Hematopoietic multipotent progenitor cell treated with erythropoietin and hydrocortisone succinate and interleukin-3 and kit ligand, for 6 days (in vitro differentiated cells): ENCODE measurements around the gene FLYWCH1.
"Not testable (repeated sequence)": the region's sequence is repeated elsewhere in the genome, so short reads cannot be mapped to it uniquely, and the experiment has no call there.

ENCODE experiments used
- DNase-seq: peaks from one replicate; pipeline ENCODE4 v3.0.0-alpha.2; 2015

Gene FLYWCH1

DNA sequence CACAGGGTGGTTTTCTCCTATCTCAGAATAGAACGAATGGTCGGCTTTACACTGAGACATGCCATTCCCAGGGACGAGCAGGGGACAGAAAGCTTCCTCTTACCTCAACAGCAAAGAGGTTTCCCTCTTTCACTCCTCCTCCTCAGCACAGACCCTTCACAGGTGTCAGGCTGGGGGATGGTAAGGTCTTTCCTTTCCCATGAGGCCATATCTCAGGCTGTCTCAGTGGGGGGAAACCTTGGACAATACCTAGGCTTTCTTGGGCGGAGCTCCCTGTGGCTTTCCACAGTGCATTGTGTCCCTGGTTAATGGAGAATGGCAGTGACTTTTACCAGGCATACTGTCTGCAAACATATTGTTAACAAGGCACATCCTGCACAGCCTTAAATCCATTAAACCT is 16.4 kb downstream of the FLYWCH1 start:
- not testable (repeated sequence) for DNase-seq

DNA sequence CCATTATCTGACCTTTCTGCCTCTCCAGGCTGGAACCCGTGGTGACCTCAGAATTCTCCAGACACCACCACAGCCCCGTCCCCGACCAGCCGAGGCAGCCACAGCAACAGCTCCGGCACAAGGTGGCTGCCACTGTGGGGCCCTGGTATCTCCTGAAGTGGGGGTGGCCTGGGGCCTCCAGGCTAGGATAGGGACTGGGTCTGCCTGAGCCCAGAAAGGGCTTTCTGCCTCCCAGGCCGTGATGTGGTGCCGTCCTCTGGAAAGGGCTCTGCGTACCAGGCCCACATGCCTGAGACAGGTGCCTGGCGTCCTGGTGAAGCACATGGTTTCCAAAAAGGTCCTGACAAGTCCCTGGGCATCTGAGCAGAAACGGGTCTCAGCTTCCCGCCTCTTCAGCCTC is 17.1 kb downstream of the FLYWCH1 start:
- no peak for DNase-seq

DNA sequence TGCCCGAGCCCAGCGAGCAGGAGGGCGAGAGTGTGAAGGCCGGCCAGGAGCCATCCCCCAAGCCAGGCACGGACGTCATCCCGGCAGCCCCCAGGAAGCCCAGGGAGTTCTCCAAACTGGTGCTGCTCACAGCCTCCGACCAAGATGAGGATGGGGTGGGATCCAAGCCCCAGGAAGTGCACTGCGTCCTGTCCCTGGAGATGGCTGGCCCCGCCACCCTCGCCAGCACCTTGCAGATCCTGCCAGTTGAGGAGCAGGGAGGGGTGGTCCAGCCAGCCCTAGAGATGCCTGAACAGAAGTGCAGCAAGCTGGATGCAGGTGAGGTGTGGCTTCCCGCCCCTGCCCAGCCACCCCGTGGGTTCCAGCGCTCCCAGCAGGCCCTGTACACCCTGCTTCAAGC is 18.0 kb downstream of the FLYWCH1 start:
- no peak for DNase-seq

DNA sequence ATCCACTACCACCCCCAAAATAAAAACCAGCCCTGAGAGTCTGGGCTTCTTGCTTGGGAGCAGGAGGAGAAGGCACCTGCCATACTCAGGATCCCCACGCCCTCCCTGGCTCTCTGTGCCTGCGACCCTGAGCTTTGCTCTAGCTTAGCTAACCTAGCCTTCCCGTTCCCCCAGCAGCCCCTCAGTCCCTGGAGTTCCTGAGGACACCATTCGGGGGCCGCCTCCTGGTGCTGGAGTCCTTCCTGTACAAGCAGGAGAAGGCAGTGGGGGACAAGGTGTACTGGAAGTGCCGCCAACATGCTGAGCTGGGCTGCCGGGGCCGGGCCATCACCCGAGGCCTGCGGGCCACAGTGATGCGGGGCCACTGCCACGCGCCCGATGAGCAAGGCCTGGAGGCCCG is 18.5 kb downstream of the FLYWCH1 start:
- DNase-seq: no peak

DNA sequence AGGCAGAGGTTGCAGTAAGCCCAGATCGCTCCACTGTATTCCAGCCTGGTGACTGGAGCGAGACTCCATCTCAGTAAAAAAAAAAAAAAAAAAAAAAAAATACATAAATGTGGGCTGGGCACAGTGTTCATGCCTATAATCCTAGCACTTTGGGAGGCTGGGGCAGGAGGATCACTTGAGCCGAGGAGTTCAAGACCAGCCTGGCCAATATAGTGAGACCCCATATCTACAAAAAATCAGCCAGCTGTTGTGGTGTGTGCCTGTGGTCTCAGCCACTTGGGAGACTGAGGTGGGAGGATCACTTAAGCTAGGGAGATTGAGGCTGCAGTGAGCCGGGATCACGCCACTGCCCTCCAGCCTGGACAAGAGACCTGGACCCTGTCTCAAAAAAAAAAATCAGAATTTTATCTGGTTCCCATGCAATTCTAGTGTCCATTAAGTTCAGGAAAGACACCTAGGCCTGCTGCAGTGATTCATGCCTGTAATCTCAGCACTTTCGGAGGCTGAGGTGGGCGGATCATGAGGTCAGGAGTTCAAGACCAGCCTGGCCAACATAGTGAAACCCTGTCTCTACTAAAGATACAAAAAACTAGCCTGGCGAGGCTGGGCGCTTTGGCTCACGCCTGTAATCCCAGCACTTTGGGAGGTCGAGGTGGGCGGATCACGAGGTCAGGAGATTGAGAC is 19.6 kb downstream of the FLYWCH1 start:
- DNase-seq: not testable (repeated sequence)

DNA sequence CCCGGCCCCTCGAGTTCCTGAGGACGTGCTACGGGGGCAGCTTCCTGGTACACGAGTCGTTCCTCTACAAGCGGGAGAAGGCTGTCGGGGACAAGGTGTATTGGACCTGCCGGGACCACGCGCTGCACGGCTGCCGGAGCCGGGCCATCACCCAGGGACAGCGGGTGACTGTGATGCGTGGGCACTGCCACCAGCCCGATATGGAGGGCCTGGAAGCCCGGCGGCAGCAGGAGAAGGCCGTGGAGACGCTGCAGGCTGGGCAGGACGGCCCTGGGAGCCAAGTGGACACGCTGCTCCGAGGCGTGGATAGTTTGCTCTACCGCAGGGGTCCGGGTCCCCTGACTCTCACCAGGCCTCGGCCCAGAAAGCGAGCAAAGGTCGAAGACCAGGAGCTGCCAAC is 21.4 kb downstream of the FLYWCH1 start:
- no peak for DNase-seq

DNA sequence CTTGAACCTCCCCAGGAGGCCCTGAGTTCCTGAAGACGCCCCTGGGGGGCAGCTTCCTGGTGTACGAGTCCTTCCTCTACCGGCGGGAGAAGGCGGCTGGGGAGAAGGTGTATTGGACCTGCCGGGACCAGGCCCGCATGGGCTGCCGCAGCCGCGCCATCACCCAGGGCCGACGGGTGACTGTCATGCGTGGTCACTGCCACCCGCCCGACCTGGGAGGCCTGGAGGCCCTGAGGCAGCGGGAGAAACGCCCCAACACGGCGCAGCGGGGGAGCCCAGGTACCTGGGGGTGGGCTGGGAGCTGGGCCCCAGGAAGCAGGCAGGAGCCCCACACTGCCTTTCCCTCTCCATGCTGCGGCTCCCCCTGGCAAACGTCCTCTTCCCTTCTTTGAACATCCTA is 22.0 kb downstream of the FLYWCH1 start:
- DNase-seq: no peak

DNA sequence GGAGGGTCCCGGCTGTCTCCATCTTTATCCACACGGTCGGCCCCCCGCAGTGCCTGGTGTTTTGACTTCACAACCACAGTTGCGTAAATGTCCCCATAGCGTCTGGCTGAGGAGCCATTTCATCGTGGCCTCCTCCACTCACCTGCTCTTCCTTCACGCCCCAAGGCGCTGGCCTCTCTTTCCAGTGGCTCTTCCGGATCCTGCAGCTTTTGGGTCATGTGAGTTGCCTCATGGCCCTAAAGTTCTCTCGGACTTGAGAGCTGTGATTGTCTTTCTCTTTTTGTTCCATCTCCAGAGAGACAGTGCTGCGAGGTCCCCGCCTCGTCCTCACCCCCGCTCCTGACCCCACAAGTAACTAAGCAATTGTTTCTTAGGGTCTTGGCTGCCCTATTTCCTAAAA is 22.7 kb downstream of the FLYWCH1 start:
- DNase-seq: no peak

DNA sequence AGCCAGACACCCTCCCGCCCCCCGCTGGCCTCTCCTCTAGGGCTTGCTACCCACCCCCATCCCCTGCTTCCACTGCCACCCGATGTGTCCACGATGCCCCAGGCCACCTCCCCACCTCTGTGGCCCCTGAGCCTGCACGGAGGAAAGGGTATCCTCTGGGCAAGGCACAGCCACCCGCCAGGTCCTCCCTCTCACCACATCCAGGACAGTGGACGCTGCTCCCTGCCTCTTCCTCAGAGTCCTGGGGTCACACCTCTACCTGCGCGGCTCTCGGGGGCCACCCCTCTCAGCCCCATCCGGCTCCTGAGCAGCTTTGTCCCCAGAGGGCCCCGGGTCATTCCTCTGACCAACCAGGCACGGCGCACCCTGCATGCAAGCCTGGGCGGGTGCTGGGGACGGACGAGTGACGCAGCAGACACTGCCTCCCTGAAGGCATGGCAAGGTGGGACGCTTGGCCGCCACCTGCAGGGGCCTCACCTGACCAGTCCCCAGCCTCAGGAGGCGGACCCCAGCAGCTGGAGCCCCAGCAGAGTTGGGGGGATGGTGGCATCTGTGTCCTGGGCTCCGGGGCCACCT is 24.8 kb downstream of the FLYWCH1 start:
- no peak for DNase-seq

DNA sequence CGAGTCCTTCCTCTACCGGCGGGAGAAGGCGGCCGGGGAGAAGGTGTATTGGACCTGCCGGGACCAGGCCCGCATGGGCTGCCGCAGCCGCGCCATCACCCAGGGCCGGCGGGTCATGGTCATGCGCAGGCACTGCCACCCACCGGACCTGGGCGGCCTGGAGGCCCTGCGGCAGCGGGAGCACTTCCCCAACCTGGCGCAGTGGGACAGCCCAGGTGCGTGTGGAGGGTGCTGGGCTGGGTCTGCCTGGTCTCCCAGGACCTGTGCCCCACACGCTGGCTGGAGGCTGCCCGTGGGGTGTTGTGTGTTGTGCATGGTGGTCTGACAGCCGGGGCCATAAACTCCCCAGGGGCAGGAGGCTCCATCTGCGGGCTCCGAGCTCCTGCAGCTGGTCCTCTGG is 25.4 kb downstream of the FLYWCH1 start:
- DNase-seq: no peak

DNA sequence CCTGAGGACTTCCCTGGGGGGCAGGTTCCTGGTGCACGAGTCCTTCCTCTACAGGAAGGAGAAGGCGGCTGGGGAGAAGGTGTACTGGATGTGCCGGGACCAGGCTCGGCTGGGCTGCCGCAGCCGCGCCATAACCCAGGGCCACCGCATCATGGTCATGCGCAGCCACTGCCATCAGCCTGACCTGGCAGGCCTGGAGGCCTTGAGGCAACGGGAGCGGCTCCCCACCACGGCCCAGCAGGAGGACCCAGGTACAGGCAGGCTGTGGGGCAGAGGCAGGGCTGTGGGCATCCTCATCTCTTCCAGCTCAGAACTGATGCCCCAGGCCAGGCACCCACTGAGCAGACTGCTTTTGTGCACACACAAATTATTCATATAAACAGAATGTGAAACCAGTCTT is 26.5 kb downstream of the FLYWCH1 start:
- DNase-seq: no peak

DNA sequence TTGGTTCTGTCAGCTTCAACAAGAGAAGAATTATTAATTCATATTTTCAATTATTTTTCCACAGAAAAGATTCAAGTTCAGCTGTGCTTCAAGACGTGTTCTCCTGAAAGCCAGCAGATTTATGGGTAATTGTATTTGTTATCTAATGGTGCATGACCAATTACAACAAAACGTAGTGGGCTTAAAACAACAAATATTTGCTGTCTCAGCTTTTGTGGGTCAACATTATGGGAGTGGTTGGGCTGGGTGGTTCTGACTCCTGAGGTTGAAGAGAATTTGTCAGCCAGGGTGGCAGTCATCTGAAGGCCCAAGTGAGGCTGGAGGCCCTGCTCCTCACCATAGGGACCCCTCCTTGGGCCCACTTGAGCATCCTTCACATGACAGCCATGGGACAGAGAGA is 28.2 kb downstream of the FLYWCH1 start:
- no peak for DNase-seq

DNA sequence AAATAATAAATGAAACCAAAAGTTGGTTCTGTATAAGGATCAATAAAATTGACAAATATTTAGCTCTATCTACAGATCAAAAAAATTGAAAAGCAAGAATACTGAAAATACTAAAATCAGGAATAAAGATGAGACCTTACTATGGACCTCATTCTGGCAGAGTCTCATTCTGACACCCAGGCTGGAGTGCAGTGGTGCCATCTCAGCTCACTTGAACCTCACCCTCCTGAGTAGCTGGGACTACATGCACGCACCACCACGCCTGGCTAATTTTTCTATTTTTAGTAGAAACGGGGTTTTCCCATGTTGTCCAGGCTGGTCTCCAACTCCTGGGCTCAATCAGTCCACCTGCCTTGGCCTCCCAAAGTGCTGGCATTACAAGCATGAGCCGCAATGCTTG is 30.3 kb downstream of the FLYWCH1 start:
- no peak for DNase-seq

DNA sequence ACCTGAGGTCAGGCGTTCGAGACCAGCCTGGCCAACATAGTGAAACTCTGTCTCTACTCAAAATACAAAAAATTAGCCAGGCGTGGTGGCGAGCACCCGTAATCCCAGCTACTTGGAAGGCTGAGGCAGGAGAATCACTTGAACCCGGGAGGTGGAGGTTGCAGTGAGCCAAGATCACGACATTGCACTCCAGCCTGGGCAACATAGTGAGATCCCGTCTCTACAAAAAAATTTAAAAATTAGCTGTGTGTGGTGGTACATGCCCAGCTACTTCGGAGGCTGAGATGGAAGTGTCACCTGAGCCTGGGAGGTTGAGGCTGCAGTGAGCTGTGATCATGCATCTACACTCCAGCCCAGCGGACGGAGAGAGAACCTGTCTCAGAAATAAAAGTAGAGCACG is 32.0 kb downstream of the FLYWCH1 start:
- not testable (repeated sequence) for DNase-seq

DNA sequence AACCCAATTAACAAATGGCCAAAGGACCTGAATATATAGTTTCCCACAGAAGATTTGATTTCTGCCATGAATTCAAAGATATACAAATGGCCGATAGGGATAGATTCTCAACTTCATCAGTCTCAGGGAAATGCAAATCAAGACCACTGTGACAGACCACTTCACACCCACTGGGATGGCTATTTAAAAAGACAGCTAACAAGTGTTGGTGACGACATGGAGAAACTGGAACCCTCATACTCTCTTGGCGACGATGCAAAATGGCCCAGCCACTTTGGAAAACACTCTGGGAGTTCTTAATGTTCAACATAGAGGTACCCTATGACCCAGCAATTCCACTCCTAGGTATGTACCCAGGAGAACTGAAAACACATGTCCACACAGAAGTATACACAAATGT is 34.9 kb downstream of the FLYWCH1 start:
- DNase-seq: no peak

DNA sequence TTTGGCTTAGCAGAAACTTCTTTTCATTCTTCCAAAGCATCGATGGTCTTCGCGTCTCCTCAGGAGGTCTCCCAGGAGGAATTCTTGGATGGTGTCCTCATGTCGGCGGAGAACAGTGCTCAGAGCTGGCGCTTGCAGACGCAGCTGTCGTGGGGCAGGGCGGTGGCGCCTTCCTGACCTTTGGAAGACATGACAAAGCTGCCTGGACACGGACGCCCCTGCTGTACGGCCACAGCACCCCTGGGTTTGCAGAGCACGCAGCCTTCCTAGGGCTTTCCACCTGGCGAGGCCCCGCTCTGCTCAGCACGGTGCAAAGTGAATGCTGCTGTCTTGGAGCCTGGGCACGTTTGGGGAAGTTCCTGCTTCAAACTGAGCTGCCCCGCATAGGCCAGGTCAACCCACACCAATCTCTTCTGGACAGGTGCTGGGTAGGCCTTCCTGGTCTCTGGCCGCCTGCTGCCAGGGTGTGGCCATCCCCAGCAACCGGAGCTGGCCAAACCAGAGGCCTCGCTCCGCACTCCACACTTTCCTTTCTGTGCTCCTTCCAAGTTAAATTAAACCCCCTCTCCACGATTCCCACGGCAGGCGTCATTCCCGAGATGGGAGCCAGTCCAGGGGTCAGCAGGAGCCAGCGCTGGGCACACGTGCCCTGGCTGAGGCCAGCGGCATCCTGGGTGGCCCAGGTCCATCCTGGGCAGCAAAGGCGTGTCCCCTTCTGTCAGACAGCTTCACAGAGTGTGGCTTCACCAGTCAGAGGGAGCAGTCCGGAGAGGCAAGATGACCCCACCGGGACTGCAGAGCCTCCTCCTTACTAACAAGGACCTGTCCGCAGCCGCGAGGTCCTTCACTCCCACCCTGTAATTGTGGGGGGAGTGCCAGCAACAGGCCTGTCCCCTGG is 37.3 kb downstream of the FLYWCH1 start:
- no peak for DNase-seq

DNA sequence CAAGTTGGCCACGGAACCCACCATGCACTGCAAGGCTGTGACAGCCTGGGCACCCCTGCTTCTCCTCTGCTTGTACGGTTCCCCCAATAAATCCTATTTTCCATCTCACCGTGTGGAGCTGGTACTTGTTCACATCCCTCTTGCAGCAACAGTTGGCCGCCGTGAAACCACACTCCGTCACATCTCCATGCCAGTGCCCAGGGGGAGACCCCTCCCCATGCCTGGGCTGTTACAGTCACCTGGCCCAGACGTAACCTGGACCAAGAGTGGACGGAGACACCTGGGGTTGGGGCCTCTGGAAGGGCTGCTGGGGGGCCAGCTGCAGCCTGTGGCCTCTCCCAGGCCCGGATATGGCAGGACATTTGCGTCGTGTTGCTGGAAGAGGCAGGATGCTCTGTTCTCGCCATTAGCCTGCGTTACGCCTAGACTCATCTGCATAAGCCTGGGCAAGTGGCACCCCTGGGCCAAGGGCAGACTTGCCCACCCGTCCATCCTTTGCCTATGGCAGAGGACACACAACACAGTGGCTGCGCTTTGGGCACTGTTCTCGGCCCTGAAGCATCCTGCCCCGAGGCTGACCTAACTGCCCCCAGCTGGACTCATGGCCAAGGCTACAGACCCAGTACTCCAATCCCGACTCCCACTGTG is 38.1 kb downstream of the FLYWCH1 start:
- no peak for DNase-seq

DNA sequence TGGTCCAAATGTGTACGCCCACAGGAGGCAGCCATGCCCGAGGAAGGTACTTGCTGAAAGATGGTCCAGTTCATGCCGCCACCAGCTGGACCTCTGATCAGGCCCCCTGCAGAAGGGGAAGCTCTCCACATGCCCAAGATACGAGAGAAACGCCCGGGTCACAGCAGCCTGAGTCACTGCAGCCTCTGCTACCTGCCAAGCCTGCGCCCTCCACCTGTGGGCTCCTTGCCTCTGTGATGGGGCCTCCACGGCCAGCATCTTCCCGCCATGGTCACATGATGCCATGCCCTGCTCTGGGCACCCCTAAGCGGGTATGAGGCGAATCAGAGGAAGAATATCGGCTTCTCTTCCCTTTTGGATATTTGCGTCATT is 38.6 kb downstream of the FLYWCH1 start:
- no peak for DNase-seq

DNA sequence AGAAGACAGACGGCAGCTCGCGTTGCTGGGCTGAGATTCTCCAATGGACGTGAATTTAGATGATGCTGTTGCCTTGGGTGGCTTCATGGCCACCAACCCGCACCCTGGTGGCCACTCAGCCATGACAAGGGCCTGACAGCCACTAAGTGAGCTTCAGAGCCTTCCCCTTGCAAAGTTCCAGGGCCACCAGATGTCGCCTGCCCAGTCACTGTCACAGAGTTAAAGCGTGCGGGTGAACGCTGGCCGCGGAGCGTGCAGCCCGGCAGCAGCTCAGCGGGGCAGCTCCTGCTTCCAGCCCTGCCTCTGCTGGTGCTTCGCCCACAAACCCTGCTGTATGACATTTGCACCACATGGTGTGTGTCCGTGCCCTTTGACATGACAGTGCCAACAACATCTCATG is 39.0 kb downstream of the FLYWCH1 start:
- no peak for DNase-seq

DNA sequence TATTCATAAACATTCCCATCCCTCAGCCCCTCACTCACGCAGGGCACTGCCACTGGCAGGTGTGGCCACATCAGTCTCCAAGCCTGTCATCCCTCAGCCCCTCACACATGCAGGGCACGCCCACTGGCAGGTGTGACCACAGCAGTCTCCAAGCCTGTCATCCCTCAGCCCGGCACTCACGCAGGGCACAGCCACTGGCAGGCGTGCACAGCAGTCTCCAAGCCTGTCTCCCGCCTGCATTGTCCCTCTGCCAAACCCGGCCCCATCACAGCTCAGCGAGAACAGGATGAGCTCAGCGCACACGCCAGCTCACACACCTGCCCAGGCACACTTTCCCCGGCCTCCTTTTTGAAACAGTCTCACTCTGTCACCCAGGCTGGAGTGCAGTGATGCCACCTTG is 40.9 kb downstream of the FLYWCH1 start:
- no peak for DNase-seq

DNA sequence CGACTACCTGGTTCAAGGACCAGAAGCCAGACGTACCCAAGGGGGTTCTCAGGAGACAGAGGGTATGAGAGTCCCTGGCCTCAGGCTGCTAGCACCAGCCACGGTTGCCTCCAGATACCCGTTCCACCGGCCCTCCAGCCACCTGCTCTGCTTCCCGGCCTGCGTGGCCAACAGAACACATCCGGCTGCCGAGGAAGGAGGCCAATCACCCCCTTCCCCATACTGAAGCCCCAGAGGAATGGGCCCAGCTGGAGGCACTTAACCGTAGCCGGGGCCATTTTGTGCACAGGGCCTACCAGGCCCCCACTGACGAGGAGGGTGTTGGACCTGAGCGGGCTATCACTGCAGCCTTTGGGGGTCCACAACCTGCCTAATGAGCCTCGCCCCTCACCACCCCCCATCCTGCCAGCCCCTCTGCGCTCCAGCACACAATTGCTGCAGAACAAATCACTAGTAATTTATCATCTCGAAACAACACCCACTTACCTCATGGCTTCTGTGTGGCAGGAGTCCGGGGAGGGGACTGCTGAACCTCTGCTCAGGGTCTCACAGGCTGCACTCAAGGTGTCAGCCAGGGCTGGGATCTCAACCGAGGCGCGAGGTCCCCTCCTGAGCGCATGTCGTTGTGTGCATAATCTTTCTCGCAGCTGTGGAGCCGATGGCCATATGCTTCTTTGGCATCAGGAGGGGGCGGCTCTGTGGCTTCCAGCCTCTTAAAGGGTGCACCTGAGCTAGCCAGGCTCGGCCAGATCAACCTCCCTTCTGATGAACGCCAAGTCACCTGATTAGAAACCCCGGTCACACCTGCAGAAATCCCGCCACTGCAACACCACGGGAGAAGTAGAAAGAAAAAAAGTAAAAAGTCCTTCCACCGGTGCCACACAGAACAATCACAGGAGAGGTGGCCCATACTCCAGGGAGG is 42.2 kb downstream of the FLYWCH1 start:
- DNase-seq: no peak

DNA sequence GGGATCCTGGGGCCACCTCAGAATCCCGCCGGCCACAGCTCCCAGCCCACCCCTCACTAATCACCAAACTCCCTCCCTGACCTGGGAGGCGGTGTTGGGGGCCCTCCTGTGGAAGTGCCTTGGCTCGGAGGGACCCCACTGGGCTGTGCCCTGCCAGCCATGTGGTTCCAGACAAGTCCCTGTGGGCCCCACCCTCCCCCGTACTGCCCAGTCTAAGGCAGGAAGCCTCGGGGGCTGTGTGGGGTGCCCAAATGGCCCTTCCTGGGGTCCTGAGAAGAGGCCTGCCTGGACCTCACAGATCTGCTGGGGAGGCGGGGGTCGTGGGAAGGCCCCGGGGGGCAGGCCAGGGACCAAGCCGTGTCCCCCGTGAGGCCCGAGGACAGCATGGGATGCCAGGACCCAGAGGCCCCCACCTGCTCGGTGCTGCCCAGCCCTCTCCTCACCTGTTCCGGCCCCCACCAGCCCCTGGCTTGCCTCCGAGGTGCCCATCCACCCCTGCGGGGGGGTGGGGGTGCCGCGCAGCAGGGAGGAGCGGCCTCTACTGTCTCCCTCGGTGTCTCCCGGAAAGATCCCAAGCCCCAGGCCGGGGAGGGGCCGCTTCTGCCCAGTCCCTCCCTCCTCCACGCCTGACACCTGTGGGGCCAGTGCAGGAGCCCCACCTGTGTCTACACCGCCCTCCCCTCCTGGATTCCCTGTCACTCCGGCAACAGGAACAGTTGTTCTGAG is 43.1 kb downstream of the FLYWCH1 start:
- no peak for DNase-seq
